ENCODE data around the gene CPED1. TPM values are rescaled to one million over a fixed set of nuclear protein-coding genes. Genes with fewer than 3 reads are reported as not detected.
"Not testable (repeated sequence)": the region's sequence is repeated elsewhere in the genome, so short reads cannot be mapped to it uniquely, and the experiment has no call there.

Gene CPED1
- total RNA-seq, 1 donor from 2014 or later: not detected

- Mint-ChIP-seq H3K36me3 (ENCODE audit: unreplicated experiment) (no peaks in the 10 kb centered on the region), H3K4me1 (ENCODE audit: low read depth, unreplicated experiment) (no peaks in the 10 kb centered on the region), H3K9me3 (ENCODE audit: unreplicated experiment) (no peaks in the 10 kb centered on the region), H3K27me3 (ENCODE audit: unreplicated experiment) (no peaks in the 10 kb centered on the region), H3K27ac (ENCODE audit: unreplicated experiment) (no peak overlapping the region), H3K4me3 (ENCODE audit: unreplicated experiment) (no peak overlapping the region)
- DNase-seq: no peak
- no peak for TF ChIP-seq CTCF (IDR thresholded peaks at IDR 0.05; ENCODE audit: partially characterized antibody, unreplicated experiment)
Measured at GRCh38 chr7:121119047-121119446, 130.5 kb downstream of the CPED1 start.

DNA sequence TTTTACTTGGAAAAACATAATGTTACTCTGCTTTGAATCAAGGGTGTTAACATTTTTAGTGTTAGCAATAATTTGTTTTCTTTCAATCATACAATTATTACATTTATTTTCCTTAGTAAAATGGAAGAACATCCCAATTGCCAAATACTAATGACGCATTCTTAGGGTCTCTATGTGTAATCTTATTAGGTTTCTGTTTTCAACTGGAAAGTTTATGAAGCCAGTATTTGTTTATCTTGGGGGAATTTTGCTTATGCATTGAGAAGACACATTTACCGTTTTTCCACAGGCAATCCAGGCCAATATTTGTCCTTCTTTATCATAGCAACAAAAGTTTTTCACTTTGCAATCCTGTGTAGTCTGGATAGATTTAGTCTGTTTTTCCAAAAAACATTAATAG, 134.5 kb downstream of the CPED1 start:
- no peaks in the 10 kb centered on the region for H3K36me3 Mint-ChIP-seq (ENCODE audit: unreplicated experiment)
- no peak for TF ChIP-seq CTCF (IDR thresholded peaks at IDR 0.05; ENCODE audit: partially characterized antibody, unreplicated experiment)
- no peaks in the 10 kb centered on the region for H3K9me3 Mint-ChIP-seq (ENCODE audit: unreplicated experiment)
- no peak overlapping the region for H3K4me3 Mint-ChIP-seq (ENCODE audit: unreplicated experiment)
- no peak overlapping the region for H3K27ac Mint-ChIP-seq (ENCODE audit: unreplicated experiment)
- H3K4me1 Mint-ChIP-seq (ENCODE audit: low read depth, unreplicated experiment): no peaks in the 10 kb centered on the region
- no peaks in the 10 kb centered on the region for H3K27me3 Mint-ChIP-seq (ENCODE audit: unreplicated experiment)
- no peak for DNase-seq

GRCh38 chr7:121125454-121125853, 136.9 kb downstream of the CPED1 start:
- not testable (repeated sequence) for H3K27me3 Mint-ChIP-seq (ENCODE audit: unreplicated experiment); H3K4me3 Mint-ChIP-seq (ENCODE audit: unreplicated experiment); H3K27ac Mint-ChIP-seq (ENCODE audit: unreplicated experiment); DNase-seq; H3K36me3 Mint-ChIP-seq (ENCODE audit: unreplicated experiment); H3K9me3 Mint-ChIP-seq (ENCODE audit: unreplicated experiment); H3K4me1 Mint-ChIP-seq (ENCODE audit: low read depth, unreplicated experiment)

GRCh38 chr7:121126201-121126600, 137.7 kb downstream of the CPED1 start:
- TF ChIP-seq CTCF (IDR thresholded peaks at IDR 0.05; ENCODE audit: partially characterized antibody, unreplicated experiment): no peak
- no peak for DNase-seq
- no peak overlapping the region for H3K27ac Mint-ChIP-seq (ENCODE audit: unreplicated experiment)
- H3K4me1 Mint-ChIP-seq (ENCODE audit: low read depth, unreplicated experiment): no peaks in the 10 kb centered on the region
- no peaks in the 10 kb centered on the region for H3K27me3 Mint-ChIP-seq (ENCODE audit: unreplicated experiment)
- H3K36me3 Mint-ChIP-seq (ENCODE audit: unreplicated experiment): no peaks in the 10 kb centered on the region
- H3K9me3 Mint-ChIP-seq (ENCODE audit: unreplicated experiment): no peaks in the 10 kb centered on the region
- no peak overlapping the region for H3K4me3 Mint-ChIP-seq (ENCODE audit: unreplicated experiment)

DNA sequence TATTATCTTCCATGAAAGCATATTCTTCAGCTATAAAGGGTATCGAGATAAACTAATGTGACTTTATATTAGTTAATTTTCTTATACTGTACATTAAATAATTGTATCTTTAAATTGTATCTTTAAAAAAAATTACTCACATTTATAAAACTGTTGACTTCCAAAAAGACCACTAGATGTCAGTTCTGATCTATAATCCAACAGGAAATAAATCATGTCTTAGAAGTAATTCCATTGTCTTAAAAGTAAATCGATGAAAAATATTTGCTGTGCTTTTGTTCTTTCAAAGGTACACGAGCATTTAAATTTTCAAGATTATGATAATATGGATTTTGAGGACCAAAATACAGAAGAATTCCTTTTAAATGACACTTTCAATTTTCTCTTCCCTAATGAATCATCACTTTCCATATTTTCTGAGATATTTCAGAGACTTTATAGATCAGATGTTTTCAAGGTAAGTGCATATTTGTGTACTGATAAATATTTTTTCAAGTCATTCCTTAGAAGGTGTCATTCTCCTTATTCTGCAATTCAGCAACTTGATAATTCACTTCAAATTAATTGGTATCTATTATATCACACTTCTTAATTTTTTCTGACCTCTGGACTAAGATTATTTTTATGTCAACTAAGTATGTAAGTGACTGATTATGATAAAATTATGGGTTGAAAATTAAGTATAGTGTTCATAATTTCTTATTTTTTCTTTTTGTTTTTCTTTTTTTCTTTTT, 138.5 kb downstream of the CPED1 start:
- no peak for DNase-seq
- H3K36me3 Mint-ChIP-seq (ENCODE audit: unreplicated experiment): no peaks in the 10 kb centered on the region
- no peak for TF ChIP-seq CTCF (IDR thresholded peaks at IDR 0.05; ENCODE audit: partially characterized antibody, unreplicated experiment)
- H3K4me1 Mint-ChIP-seq (ENCODE audit: low read depth, unreplicated experiment): no peaks in the 10 kb centered on the region
- no peak overlapping the region for H3K4me3 Mint-ChIP-seq (ENCODE audit: unreplicated experiment)
- no peak overlapping the region for H3K27ac Mint-ChIP-seq (ENCODE audit: unreplicated experiment)
- no peaks in the 10 kb centered on the region for H3K9me3 Mint-ChIP-seq (ENCODE audit: unreplicated experiment)
- H3K27me3 Mint-ChIP-seq (ENCODE audit: unreplicated experiment): no peaks in the 10 kb centered on the region
